Left kidney (tissue), 8 donors: ENCODE results near the gene ALKBH5. TPM values are rescaled to one million over a fixed set of nuclear protein-coding genes. Genes with fewer than 3 reads are reported as not detected.

Experiments
- DNase-seq: peaks from one replicate; pipeline ENCODE4 v3.0.0-alpha.2; 2013
- long read RNA-seq, 8 donors: transcript quantifications; one replicate each; lab custom pipeline, GENCODE V29; 2026
- polyA plus RNA-seq: library from polyadenylated mRNA; unstranded; fragments of 120-200 nt; gene quantifications from one replicate; pipeline ENCODE4 v1.2.1, GENCODE V29; 2013; ENCODE audit not compliant: insufficient read length

ALKBH5 gene
- polyA plus RNA-seq, result 64.8 TPM
- long read RNA-seq, donor 1, transcript ALKBH5-201 (4 exons, 2,748 nt), result major isoform, 18 of 18 reads
- long read RNA-seq, donor 1, partial matches to known transcripts, result 0 of 18 reads
- long read RNA-seq, donor 1, other reads (novel, unspliced or antisense), result 0 of 18 reads
- long read RNA-seq, donor 2, transcript ALKBH5-201 (4 exons, 2,748 nt), result major isoform, 13 of 13 reads
- long read RNA-seq, donor 2, partial matches to known transcripts, result 0 of 13 reads
- long read RNA-seq, donor 2, other reads (novel, unspliced or antisense), result 0 of 13 reads
- long read RNA-seq, donor 3, transcript ALKBH5-201 (4 exons, 2,748 nt), result major isoform, 11 of 12 reads
- long read RNA-seq, donor 3, partial matches to known transcripts, result 0 of 12 reads
- long read RNA-seq, donor 3, other reads (novel, unspliced or antisense), result 0 of 12 reads
- long read RNA-seq, donor 4, result 0 reads
- long read RNA-seq, donor 5, transcript ALKBH5-201 (4 exons, 2,748 nt), result major isoform, 6 of 6 reads
- long read RNA-seq, donor 5, partial matches to known transcripts, result 0 of 6 reads
- long read RNA-seq, donor 5, other reads (novel, unspliced or antisense), result 0 of 6 reads
- long read RNA-seq, donor 6, transcript ALKBH5-201 (4 exons, 2,748 nt), result major isoform, 13 of 20 reads
- long read RNA-seq, donor 6, partial matches to known transcripts, result 7 of 20 reads
- long read RNA-seq, donor 6, other reads (novel, unspliced or antisense), result 0 of 20 reads
- long read RNA-seq, donor 7, transcript ALKBH5-201 (4 exons, 2,748 nt), result major isoform, 16 of 52 reads
- long read RNA-seq, donor 7, partial matches to known transcripts, result 36 of 52 reads
- long read RNA-seq, donor 7, other reads (novel, unspliced or antisense), result 0 of 52 reads
- long read RNA-seq, donor 8, transcript ALKBH5-201 (4 exons, 2,748 nt), result major isoform, 8 of 23 reads
- long read RNA-seq, donor 8, partial matches to known transcripts, result 15 of 23 reads
- long read RNA-seq, donor 8, other reads (novel, unspliced or antisense), result 0 of 23 reads

DNA sequence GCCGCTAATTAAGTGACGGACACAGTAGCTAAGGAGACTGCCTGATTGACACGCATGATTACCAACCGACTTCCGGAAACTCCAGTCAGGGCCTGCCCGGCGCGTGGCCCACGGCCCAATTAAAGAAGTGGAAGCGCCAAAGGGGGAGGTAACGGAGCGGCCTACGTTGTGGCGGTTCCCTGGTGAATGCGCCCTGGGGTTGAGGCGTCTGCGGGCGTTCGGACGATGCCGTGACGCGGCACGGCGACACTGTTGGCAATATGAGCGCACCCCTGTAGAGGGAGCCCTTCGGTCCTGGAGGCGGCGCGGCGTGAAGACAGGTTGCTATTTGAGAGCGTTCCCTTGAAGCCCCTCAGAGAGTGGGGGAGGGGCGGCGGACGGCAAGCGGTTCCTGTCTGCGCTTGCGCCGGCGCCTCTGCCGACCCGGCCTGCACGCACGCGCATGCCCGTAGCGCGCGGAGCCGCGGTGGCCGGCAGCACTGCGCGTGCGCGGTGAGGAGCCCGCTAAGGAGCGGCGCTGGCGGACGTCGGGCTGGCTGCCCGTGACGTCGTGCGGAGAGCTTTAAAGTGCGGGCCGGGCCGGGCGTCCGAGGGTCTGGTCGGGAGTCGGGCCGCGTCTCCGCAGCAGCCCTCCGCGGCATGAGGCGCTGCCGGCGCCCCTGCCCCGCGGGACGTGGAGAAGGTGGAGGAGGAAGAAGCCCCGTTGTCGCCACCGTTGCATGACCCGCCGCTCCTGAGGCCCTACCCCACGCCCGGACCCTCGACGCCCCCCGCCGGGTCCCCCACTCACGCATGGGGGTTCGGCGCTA, at the start of gene ALKBH5:
Gene ALKBH5, plus strand, starts transcription at position 495 of the 809 bp plus-strand sequence. CDS start 416 bp downstream, outside the sequence.
- peak; percentile 99 for DNase-seq

DNA sequence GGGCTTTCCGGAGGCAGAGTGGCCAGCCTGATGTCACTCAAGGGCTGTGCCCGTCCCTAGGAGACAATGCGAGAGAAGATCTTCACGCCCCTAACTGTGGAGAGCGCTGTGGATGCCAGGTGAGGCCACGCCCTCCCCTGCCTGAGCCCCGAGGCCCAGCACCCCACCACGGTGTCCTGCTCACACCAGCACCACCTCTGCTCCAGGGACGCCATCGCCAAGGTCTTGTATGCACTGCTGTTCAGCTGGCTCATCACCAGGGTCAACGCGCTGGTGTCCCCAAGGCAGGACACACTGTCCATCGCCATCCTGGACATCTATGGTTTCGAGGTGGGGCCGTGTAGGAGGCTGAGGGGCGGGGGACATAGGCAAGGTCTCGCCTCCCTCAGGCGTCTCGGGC, 47.3 kb upstream of the ALKBH5 start:
- DNase-seq, result no peak

GRCh38 chr17:18138065-18138749, 45.4 kb upstream of the ALKBH5 start:
- DNase-seq, result no peak

DNA sequence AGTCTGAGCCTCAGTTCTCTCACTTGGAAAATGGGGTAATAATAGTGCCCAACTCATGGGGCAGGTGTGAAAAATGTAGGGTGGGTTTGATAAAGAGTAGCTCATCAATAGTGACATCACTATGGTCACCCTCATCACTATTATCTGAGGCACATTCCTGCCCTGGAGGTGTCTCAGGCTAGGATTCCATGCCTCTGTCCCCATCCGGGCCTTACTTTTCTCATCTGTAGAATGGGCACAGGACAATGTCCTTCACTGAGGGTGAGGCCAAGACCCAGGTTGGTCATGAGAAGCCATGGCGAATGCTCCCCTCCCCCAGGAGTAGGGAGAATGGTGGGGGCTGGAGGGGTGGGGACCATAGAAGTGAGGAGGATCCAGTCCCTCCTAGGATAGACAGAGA, 44.5 kb upstream of the ALKBH5 start:
- no peak for DNase-seq

DNA sequence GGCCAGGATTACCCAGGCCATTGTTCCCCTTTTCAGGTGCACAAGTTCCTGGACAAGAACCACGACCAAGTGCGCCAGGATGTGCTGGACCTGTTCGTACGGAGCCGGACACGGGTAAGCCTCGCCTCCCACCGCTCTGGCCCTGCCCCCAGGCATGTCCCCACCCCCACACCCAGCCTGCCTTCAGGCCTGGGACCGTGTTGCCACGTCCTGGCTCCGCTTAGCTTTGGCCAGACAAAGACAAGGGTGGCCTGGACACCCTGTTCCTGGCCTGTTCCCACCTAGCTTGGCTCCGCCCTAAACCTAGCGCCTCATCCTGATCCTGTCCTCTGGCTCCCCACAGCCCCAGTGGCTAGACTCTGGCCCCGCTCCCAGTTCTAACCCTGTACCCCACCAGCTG, 44.1 kb upstream of the ALKBH5 start:
- DNase-seq, result no peak

DNA sequence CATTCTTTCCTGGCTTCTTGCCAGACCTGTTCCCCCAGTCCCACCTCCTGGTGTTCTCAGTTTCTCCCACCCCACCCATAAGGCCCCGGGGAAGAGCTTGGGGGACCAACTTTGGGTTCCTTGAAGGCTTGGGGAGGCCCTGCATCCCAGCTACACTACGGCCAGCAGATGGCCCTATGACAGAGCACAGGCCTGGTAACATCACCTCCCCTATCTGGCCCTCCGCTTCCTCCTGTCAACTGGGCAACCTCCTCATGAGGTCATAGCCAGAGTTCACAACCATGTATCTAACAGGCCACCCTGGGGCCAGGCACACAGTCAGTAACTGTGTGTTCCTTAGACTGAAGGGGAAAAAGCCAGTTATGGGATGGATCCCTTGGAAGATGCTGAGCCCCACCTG, 43.7 kb upstream of the ALKBH5 start:
- no peak for DNase-seq

- DNase-seq, result no peak
Measured at GRCh38 chr17:18140648-18141047, 43.0 kb upstream of the ALKBH5 start.

GRCh38 chr17:18141210-18141803, 42.3 kb upstream of the ALKBH5 start:
- peak; percentile 50 for DNase-seq

DNA sequence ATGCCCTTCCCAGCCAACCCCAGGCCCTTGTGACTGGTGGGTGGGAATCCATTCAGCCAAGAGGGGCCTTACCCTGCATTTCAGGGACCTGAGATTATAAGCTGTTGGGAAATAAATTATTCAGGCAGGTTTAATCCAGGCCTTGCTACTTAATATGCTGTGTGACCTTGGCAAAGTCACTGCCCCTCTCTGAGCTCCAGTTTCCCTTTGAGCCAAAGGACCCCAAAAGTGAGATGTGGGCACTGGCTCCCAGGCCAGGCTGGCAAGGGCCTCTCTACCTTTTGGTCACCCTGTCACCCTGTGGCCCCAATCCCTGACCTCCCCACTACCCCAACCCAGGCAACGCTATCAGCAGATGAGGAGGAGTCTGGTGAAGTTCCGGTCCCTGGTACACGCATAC, 41.2 kb upstream of the ALKBH5 start:
- no peak for DNase-seq

- DNase-seq, result no peak
Measured at GRCh38 chr17:18143044-18143936, 40.3 kb upstream of the ALKBH5 start.

DNA sequence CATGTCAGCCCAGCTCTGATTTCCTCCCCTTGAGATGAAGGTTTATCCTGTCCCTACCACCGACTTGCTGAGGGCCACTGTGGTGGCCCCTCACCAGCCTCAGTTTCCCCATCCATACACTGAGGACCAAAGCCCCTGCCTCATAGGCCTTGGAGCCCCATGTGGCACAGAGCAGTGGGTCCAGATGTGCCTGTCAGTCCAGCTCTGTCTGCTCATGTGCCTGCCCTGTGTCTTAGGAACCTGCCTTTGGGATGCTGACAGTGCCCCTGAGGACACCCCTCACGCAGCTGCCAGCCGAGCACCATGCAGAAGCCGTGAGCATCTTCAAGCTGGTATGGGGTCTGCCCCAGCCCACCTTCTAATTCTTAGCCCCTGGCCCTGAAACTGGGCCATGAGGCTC, 39.4 kb upstream of the ALKBH5 start:
- DNase-seq, result no peak

GRCh38 chr17:18144855-18145254, 38.8 kb upstream of the ALKBH5 start:
- no peak for DNase-seq

- DNase-seq, result no peak
Measured at GRCh38 chr17:18145811-18146210, 37.8 kb upstream of the ALKBH5 start.

DNA sequence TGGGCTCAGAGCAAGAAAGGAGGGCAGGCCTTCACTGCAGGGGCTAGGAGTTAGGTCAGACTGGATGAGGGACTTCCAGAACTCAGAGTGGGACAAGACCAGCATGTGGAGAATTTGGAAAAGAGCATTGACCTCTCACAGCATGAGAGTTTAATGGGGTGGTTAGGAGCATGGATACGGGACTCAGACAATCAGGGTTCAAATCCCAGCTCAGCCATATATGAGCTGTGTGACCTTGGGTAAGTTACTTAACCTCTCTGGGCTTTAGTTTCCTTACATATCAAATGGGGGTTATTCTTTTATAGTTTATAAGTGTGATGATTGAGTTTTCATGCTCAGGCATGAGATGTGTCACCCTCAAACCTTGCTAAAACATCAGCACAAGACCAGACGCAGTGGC, 37.4 kb upstream of the ALKBH5 start:
- no peak for DNase-seq

DNA sequence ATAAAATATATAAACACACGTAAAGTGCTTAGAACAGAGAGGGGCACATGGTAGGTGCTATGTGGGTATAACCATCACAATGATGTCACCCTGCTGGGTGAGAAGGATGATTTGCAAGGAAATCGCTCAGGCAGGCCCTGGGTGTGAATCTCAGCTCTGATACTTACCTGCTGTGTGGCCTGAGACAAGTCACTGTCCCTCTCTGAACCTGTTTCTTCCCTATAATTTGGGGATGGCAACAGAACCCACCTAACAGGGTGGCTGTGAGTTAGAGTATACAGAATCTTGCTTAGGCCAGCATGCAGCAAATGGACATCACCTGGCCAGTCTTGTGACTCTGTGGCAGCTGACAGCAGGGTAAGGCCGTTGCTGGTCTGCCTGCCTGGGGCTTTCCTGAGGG, 36.6 kb upstream of the ALKBH5 start:
- no peak for DNase-seq

- no peak for DNase-seq
Measured at GRCh38 chr17:18148586-18148985, 35.0 kb upstream of the ALKBH5 start.

GRCh38 chr17:18151290-18151689, 32.3 kb upstream of the ALKBH5 start:
- DNase-seq, result no peak

- DNase-seq, result no peak
Measured at GRCh38 chr17:18155179-18155578, 28.4 kb upstream of the ALKBH5 start.

DNA sequence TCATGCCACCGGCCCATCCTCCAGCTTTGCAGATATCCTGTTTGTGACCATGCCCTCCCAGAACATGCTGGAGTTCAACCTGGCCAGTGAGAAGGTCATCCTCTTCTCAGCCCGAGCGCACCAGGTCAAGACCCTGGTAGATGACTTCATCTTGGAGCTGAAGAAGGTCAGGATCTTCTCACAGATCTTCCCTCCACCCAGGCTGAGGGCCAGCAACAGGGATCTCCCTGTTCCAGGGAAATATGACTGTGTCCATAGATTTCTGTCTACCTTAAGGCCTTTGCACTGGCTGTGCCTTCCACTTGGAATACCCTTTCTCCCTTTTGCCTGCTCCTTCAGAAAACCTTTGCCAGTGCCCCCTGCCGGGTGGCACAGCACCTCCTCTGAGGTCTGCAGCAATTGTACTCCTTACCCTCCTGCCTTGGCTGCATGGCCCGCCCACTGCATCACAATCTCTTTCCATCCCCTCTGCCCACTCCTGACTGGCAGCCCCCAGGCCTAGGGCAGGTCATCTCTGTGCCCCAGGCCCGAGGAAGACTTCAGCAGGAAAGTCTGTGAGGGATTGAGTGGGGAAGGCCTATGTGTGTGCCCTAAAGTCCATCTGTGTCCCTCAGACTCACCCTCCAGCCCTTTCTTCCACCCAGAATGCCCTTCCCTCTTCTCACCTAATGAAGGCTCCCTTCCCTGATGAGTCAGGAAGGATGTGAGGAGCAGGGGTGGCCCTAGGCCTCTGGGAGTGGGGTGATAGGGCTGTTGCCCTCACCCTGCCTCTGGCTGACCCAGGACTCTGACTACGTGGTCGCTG, 27.3 kb upstream of the ALKBH5 start:
- DNase-seq, result no peak
